ENCODE measurements around the gene SLC24A3.
"Not testable (repeated sequence)": the region's sequence is repeated elsewhere in the genome, so short reads cannot be mapped to it uniquely, and the experiment has no call there.

The SLC24A3 gene

GRCh38 chr20:19628570-19629134 is 416.2 kb downstream of the SLC24A3 start:
- H3K4me3 ChIP-seq (ENCODE audit: low read length): no peak overlapping the region
- DNase-seq (ENCODE audit: low read depth): peak; percentile 85
- TF ChIP-seq, protein P1, sequence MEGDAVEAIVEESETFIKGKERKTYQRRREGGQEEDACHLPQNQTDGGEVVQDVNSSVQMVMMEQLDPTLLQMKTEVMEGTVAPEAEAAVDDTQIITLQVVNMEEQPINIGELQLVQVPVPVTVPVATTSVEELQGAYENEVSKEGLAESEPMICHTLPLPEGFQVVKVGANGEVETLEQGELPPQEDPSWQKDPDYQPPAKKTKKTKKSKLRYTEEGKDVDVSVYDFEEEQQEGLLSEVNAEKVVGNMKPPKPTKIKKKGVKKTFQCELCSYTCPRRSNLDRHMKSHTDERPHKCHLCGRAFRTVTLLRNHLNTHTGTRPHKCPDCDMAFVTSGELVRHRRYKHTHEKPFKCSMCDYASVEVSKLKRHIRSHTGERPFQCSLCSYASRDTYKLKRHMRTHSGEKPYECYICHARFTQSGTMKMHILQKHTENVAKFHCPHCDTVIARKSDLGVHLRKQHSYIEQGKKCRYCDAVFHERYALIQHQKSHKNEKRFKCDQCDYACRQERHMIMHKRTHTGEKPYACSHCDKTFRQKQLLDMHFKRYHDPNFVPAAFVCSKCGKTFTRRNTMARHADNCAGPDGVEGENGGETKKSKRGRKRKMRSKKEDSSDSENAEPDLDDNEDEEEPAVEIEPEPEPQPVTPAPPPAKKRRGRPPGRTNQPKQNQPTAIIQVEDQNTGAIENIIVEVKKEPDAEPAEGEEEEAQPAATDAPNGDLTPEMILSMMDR (IDR thresholded peaks at IDR 0.05; ENCODE audit: insufficient read depth, low read depth, low read length, missing control alignments): peak; percentile 86

DNA sequence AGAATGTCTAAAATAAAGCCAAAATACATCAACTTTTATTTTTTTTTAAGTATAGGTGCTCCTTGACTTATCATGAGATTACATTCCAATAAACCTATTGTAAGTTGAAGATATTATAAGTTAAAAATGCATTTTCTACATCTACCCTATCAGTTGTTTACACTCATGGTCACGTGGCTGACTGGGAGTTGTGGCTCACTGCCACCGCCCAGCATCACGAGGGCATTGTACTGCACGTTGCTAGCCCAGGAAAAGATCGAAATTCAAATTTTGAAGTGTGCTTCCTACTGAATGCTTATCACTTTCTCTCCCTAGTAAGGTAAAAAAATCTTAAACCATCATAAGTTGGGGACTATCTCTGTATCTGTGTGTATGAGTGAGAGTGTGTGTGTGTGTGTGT is 419.0 kb downstream of the SLC24A3 start:
- H3K4me3 ChIP-seq (ENCODE audit: low read length): no peak overlapping the region
- DNase-seq (ENCODE audit: low read depth): no peak
- TF ChIP-seq, protein P1 (IDR thresholded peaks at IDR 0.05; ENCODE audit: insufficient read depth, low read depth, low read length, missing control alignments): no peak

DNA sequence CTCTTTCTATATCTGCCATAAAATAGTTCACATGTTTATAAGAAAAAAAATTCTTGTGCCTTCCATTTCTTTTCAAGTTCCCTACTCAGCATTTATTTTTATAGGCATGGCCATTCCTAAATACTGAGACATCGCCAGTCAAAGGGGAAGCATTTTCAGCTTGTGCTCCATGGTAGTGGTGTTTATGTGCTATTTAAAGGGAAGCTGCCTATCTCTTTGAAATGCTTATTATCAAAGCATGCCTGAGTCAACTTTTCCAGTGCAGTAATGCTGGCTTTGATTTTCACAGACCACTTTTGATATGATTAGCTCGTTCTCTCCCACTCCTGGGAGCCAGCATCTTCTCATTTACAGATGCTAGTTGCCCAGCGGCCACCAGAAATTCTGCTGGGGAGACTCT is 421.5 kb downstream of the SLC24A3 start:
- no peak for DNase-seq (ENCODE audit: low read depth)
- TF ChIP-seq, protein P1 (IDR thresholded peaks at IDR 0.05; ENCODE audit: insufficient read depth, low read depth, low read length, missing control alignments): no peak
- H3K4me3 ChIP-seq (ENCODE audit: low read length): no peak overlapping the region

- DNase-seq (ENCODE audit: low read depth); H3K4me3 ChIP-seq (ENCODE audit: low read length): not testable (repeated sequence)
These were observed 427.1 kb downstream of the SLC24A3 start for GRCh38 chr20:19639471-19640045.

DNA sequence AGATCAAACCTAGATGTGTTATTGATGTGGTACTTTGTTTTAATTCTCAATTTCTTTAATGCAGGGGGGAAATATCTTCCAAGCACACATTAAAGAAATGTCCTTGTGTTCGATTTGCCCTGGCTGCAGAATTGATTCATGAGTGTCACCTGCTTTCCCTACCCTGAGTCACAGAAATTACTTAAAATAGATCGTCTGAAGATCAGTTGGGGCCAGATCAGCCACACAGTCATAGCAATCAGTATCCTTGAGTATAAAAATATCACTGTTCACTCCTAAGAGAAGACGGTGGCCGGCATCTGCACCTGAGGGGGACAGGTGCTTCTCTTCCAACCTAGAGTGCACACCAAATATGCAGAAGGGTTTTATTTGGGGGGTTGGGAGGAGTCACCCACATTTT is 430.4 kb downstream of the SLC24A3 start:
- TF ChIP-seq, protein P1 (IDR thresholded peaks at IDR 0.05; ENCODE audit: insufficient read depth, low read depth, low read length, missing control alignments): no peak
- no peak for DNase-seq (ENCODE audit: low read depth)

GRCh38 chr20:19644085-19644484 is 431.6 kb downstream of the SLC24A3 start:
- H3K4me3 ChIP-seq (ENCODE audit: low read length): no peak overlapping the region
- TF ChIP-seq, protein P1 (IDR thresholded peaks at IDR 0.05; ENCODE audit: insufficient read depth, low read depth, low read length, missing control alignments): no peak
- peak; percentile 40 for DNase-seq (ENCODE audit: low read depth)

More for the DNA sequence above, 430.4 kb downstream of the SLC24A3 start:
- no peak overlapping the region for H3K4me3 ChIP-seq (ENCODE audit: low read length)

DNA sequence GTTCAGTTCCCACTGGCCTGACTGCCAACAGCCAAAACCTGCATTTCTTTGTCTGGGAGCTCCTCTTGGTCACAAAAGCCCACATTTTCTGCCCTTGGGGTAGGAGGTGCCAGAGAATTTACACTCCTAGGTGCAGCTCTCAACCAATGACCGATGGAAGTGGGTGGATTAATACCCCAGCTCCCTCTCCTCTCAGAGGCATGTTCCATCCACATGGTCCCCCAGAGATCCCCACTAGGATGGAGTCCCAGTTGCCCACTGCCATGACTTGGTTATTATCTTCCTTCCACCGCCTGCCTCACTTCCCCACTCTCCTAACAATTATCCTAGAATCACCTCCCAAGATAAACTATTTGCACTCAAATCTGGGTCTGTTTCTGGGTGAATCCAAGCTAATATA is 434.5 kb downstream of the SLC24A3 start:
- H3K4me3 ChIP-seq (ENCODE audit: low read length): no peak overlapping the region
- DNase-seq (ENCODE audit: low read depth): no peak
- TF ChIP-seq, protein P1 (IDR thresholded peaks at IDR 0.05; ENCODE audit: insufficient read depth, low read depth, low read length, missing control alignments): no peak
